Measurements from ENCODE around the gene MFAP3.

Gene MFAP3

DNA sequence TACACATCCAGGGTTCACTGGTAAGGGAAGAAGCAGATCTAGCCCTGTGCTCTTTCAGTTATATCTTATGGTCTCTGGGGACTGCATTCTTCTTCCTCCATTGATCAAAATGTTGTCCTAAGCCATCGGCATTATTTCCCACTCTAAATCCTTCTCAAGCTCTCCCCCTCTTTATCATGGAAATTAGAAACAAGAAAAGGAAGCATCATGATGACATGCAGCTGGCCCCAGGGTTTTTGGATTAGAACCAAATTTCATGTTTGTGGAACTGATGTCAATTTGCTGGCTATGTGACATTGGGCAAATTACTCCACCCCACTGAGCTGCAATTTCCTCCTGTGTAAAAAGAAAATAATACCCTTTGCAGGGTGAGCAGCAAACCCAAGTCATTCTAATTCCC lies 39.5 kb downstream of the MFAP3 start:
- no peak overlapping the region for H3K4me3 ChIP-seq (ENCODE audit: low read depth, low read length)
- TF ChIP-seq, protein P1, sequence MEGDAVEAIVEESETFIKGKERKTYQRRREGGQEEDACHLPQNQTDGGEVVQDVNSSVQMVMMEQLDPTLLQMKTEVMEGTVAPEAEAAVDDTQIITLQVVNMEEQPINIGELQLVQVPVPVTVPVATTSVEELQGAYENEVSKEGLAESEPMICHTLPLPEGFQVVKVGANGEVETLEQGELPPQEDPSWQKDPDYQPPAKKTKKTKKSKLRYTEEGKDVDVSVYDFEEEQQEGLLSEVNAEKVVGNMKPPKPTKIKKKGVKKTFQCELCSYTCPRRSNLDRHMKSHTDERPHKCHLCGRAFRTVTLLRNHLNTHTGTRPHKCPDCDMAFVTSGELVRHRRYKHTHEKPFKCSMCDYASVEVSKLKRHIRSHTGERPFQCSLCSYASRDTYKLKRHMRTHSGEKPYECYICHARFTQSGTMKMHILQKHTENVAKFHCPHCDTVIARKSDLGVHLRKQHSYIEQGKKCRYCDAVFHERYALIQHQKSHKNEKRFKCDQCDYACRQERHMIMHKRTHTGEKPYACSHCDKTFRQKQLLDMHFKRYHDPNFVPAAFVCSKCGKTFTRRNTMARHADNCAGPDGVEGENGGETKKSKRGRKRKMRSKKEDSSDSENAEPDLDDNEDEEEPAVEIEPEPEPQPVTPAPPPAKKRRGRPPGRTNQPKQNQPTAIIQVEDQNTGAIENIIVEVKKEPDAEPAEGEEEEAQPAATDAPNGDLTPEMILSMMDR (IDR thresholded peaks at IDR 0.05; ENCODE audit: low read depth, low read length) = no peak

DNA sequence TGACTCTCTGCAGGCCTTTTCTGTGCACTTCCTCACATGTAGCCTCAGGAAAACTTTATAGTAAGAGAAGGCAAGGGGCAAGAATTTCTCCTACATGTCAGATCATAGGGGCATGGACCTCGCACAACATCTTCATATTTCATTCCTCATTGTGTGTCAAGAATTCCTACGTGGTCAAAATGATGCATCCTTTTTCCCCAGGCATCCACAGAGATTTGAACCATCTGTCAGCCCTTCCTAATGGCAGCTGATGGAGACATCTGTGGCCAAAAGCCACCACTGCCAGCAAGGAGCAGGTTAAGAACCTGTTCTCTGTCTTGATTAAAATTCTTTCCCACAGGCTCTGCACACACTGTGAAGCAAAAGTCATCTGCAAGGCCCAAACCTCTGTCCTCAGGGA lies 42.5 kb downstream of the MFAP3 start:
- H3K4me3 ChIP-seq (ENCODE audit: low read depth, low read length) = no peak overlapping the region
- TF ChIP-seq, protein P1 (IDR thresholded peaks at IDR 0.05; ENCODE audit: low read depth, low read length) = no peak

DNA sequence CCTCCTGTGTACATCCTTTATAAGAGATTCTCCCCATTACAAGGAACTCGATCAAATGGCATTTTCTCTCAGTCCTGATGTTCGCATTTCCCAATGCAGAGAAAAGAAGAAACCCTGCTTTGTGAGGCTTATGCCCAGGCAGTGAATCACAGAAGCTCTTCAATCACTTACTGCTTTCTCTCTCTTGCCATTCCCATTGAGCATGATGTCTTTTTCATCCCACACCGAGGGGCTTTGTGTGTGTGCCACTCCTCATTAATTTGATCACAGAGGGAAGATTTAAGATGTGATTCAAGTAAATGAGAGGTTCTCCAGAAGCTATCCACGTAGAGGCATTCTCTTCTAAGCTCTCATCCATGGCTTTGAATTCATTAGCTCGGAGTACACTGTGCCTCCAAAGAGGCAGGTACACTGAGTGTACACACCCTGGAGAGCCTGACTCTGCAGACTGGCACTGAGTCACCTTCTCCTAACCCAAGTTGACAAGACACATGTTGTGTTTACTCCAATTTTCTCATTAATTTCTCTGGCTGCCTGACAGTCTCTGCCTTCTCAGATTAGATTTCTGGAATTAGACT lies 45.4 kb downstream of the MFAP3 start:
- H3K4me3 ChIP-seq (ENCODE audit: low read depth, low read length) = no peak overlapping the region
- TF ChIP-seq, protein P1 (IDR thresholded peaks at IDR 0.05; ENCODE audit: low read depth, low read length) = no peak

DNA sequence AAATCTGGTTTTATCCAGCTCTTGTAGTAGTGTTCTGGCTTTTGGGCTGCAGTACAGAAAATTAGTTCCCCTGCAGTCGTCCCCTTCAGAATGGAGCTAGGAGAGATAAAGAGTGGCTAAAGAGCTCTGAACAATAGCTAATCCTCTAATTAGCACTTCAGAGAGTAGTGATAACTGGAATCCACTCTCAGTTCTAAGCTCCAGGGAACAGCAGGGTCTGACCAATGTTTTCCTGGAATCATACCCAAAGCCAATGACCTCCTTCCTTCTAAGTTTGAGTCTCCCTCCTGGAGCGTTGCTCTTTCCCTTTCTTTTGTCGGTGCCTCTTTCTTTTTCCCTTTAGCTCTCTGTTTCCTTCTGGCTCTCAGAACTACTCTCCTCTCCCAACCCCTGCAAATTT lies 47.4 kb downstream of the MFAP3 start:
- TF ChIP-seq, protein P1 (IDR thresholded peaks at IDR 0.05; ENCODE audit: low read depth, low read length) = no peak
- no peak overlapping the region for H3K4me3 ChIP-seq (ENCODE audit: low read depth, low read length)

DNA sequence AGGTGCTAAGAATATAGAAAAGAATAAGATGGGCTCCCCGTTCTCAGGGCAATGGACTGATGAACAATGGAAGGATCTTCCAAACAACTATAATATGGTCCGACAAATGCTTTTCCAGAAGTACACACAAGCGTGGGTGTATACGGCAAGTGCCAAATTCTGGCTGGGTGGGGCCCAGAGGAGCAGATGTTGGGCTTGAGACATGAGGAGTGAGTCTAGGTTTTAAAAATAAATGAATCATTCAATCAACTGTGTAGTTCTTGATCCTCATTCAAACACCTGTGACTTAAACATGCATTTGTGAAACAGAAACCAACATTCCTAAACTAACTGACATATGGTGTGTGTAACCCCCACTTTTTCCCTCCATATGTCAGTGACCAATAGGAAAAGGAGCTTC lies 47.9 kb downstream of the MFAP3 start:
- TF ChIP-seq, protein P1 (IDR thresholded peaks at IDR 0.05; ENCODE audit: low read depth, low read length) = no peak
- H3K4me3 ChIP-seq (ENCODE audit: low read depth, low read length) = no peak overlapping the region

DNA sequence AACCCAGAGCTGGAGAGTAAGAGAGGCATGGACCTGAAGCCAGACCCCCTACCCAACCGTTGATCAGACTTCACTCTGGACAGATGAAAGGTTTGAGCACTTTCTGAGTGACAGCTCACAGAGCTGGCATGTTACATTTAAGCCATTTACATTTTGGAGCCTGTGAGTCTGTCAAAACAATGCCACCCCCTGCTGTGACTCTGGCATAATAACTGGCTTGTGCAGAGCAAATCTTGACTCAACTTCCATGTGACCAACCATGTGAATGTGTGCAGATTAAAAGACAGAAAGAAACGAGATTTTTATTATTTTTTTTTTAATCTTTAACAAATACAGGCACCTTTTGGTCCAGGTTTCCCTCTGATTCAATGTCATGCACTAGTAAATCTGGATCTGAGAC lies 48.5 kb downstream of the MFAP3 start:
- TF ChIP-seq, protein P1 (IDR thresholded peaks at IDR 0.05; ENCODE audit: low read depth, low read length) = no peak
- H3K4me3 ChIP-seq (ENCODE audit: low read depth, low read length) = no peak overlapping the region

DNA sequence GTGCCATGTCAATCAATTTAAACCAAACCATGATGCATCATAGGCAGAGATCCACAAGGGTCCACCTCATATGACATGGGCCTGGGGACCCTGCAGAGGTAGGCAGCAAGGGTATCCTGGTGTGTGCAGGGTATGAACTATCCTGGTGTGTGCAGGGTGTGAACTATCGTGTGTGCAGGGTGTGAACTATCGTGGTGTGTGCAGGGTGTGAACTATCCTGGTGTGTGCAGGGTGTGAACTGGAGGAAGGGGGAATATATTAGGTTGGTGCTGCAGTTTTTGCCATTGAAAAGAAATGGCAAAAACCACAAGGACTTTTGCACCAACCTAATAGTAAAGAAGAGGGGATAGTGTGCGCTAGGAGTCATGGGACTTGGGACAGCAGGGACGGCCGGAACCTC lies 50.0 kb downstream of the MFAP3 start:
- no peak overlapping the region for H3K4me3 ChIP-seq (ENCODE audit: low read depth, low read length)
- TF ChIP-seq, protein P1 (IDR thresholded peaks at IDR 0.05; ENCODE audit: low read depth, low read length) = no peak

Data from WI38 (cell line).